ENCODE data around the gene UBXN2A. TPM values are rescaled to one million over a fixed set of nuclear protein-coding genes. Genes with fewer than 3 reads are reported as not detected.
A peak's percentile ranks its signal among the peaks of the same experiment; 100 is the strongest.
"Not testable (repeated sequence)": the region's sequence is repeated elsewhere in the genome, so short reads cannot be mapped to it uniquely, and the experiment has no call there.

The UBXN2A gene
- total RNA-seq, 1 donor from 2014 or later, result 3.0 TPM

DNA sequence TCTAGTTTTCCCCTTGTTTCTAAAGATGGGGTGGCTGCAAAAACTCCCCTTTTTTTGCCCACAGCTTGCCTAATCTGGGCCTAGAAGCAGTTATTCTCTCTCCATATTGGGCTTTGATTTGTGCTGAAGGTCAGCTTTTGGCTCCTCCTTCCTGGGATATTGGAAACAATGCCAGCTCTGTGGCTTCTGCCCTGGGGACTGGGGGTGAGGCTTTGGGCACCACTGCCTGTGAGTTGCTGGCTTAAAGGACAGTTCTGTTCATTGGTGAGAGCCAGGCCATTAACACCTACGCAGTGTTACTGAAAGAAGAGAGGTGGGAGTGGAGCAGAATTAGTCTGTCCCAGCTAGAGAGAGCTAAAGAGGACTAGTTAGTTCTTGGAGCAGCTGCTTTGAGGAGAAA is 4.3 kb downstream of the UBXN2A start:
- Histone ChIP-seq H3K27ac (no peak overlapping the region), H3K36me3 (no peaks in the 10 kb centered on the region), H3K9me3 (no peaks in the 10 kb centered on the region), H3K4me3 (no peak overlapping the region), H3K27me3 (no peaks in the 10 kb centered on the region), H3K4me1 (peaks cover 0 to under 1% of the 10 kb centered on the region in 2 donors)
- TF ChIP-seq, protein P1, sequence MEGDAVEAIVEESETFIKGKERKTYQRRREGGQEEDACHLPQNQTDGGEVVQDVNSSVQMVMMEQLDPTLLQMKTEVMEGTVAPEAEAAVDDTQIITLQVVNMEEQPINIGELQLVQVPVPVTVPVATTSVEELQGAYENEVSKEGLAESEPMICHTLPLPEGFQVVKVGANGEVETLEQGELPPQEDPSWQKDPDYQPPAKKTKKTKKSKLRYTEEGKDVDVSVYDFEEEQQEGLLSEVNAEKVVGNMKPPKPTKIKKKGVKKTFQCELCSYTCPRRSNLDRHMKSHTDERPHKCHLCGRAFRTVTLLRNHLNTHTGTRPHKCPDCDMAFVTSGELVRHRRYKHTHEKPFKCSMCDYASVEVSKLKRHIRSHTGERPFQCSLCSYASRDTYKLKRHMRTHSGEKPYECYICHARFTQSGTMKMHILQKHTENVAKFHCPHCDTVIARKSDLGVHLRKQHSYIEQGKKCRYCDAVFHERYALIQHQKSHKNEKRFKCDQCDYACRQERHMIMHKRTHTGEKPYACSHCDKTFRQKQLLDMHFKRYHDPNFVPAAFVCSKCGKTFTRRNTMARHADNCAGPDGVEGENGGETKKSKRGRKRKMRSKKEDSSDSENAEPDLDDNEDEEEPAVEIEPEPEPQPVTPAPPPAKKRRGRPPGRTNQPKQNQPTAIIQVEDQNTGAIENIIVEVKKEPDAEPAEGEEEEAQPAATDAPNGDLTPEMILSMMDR (IDR thresholded peaks at IDR 0.05), result no peak
- intact Hi-C loops (cut with DNase I), result no loop called here
- no peak for DNase-seq (ENCODE audit: low spot score in 2 of 2)

DNA sequence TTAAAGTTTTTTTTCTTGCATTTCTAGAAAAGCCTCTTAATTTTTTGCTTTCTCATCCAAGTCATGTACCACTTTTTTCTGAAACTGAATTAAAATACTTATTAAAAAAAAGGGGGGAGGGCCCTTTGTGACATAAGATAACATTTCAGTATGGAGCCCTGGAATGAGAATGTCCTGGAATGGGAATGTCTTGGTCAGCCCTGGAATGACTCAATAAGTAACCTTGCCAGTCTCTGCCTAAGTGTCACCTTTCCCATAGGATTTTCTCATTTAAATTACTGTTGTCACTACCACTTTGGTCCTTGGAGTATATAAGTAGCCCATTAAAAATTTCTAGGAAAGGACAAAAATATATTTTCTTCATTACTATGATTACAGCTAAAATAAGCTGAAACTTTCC is 4.7 kb downstream of the UBXN2A start:
- Histone ChIP-seq H3K27me3 (no peaks in the 10 kb centered on the region), H3K36me3 (no peaks in the 10 kb centered on the region), H3K27ac (no peak overlapping the region), H3K4me3 (no peak overlapping the region), H3K9me3 (no peaks in the 10 kb centered on the region), H3K4me1 (no peaks in the 10 kb centered on the region)
- DNase-seq (ENCODE audit: low spot score in 2 of 2), result no peak
- TF ChIP-seq, protein P1 (IDR thresholded peaks at IDR 0.05), result no peak
- intact Hi-C loops (cut with DNase I), result no loop called here

DNA sequence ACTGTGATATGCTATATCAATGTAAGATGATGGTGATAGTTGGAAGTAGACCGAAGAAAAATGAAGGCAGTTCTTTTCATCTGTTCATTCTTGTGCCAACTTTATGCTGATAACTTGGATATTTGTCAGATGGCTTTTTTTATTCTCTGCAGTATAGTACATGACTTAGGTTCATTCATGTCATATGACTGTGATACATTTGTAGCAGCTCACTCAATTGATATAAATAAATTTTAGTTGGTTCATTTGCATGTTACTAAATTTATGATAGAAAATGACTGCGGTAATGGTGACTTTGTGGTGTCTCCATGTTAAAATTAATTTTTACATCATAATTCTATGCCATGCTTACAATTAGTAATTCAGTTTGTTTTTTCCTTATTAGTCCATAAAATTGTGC is 7.1 kb downstream of the UBXN2A start:
- TF ChIP-seq, protein P1 (IDR thresholded peaks at IDR 0.05), result no peak
- no peaks in the 10 kb centered on the region for H3K27me3 ChIP-seq
- H3K4me1 ChIP-seq, result no peaks in the 10 kb centered on the region
- no peaks in the 10 kb centered on the region for H3K9me3 ChIP-seq
- H3K4me3 ChIP-seq, result no peak overlapping the region
- intact Hi-C loops (cut with DNase I), result no loop called here
- H3K36me3 ChIP-seq, result no peaks in the 10 kb centered on the region
- DNase-seq (ENCODE audit: low spot score in 2 of 2), result no peak
- H3K27ac ChIP-seq, result no peak overlapping the region

DNA sequence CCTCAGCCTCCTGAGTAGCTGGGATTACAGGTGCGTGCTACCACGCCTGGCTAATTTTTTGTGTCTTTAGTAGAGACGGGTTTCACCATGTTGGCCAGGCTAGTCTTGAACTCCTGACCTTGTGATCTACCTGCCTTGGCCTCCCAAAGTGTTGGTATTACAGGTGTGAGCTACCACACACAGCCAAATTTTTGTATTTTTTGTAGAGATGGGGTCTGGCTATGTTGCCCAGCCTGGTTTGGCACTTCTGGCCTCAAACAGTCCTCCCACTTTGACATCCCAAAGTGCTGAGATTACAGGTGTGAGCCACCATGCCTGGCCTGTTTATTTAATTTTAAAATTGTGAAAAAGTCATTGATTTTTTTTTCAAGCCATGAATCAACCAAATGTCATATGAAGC is 12.3 kb downstream of the UBXN2A start:
- DNase-seq (ENCODE audit: low spot score in 2 of 2); intact Hi-C loops (cut with DNase I); H3K27ac ChIP-seq; H3K36me3 ChIP-seq; H3K4me3 ChIP-seq; H3K4me1 ChIP-seq; H3K9me3 ChIP-seq; H3K27me3 ChIP-seq: not testable (repeated sequence)

DNA sequence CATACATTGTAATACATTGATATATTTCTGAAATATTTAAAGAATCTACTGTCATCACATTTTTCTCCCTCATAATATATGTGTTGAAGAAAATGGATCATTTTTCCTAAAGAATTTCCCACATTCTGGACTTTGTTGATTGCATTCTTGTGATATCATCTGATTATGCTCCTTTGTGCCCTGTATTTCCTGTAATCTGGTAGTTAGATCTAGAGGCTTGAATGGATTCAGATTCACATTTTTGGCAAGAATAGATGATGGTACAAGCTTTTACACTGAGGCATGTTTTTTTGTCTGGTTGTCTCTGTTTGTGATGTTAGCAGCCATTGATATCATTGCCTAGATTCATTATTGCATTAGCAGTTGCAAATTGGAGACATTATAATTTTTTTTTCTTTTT is 13.4 kb downstream of the UBXN2A start:
- H3K27ac ChIP-seq, result no peak overlapping the region
- TF ChIP-seq, protein P1 (IDR thresholded peaks at IDR 0.05), result no peak
- no peaks in the 10 kb centered on the region for H3K27me3 ChIP-seq
- intact Hi-C loops (cut with DNase I), result no loop called here
- no peaks in the 10 kb centered on the region for H3K9me3 ChIP-seq
- no peaks in the 10 kb centered on the region for H3K4me1 ChIP-seq
- no peak for DNase-seq (ENCODE audit: low spot score in 2 of 2)
- H3K4me3 ChIP-seq, result no peak overlapping the region
- no peaks in the 10 kb centered on the region for H3K36me3 ChIP-seq

DNA sequence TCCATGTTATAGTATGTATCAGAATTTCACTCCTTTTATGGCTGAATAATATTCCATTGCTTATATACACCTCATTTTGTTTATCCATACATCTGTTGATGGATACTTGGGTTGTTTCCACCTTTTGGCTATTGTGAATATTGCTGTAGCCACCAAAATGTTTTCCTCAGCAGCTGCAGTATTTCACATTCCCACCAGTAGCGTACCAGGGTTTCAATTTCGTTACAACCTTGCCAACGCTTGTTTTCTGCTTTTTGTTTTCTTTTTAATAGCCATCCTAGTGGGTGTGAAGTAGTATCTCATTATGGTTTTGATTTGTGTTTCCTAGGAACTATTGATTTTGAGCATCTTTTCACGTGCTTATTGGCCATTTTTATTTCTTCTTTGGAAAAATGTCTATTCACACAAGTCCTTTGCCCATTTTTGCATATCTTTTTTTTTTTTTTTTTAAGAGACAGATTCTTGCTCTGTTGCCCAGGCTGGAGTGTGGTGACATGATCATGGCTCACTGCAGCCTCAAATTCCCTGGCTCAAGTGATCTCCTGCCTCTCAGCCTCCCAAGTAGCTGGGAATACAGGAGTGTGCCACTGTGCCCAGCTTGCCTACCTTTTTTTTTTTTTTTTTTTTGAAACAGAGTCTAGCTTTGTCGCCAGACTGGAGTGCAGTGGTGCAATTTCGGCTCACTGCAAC is 14.2 kb downstream of the UBXN2A start:
- intact Hi-C loops (cut with DNase I), result no loop called here
- TF ChIP-seq, protein P1 (IDR thresholded peaks at IDR 0.05), result no peak
- peaks cover 0 to under 1% of the 10 kb centered on the region in 2 donors for H3K36me3 ChIP-seq
- DNase-seq (ENCODE audit: low spot score in 2 of 2), result no peak
- H3K27ac ChIP-seq, result no peak overlapping the region
- peak overlapping the region in 1 of 2 donors; percentile 33 for H3K4me3 ChIP-seq
- H3K4me1 ChIP-seq, result no peaks in the 10 kb centered on the region
- H3K27me3 ChIP-seq, result no peaks in the 10 kb centered on the region
- H3K9me3 ChIP-seq, result no peaks in the 10 kb centered on the region
